Pulmonary artery endothelial cell (primary cell): Measurements from ENCODE around the gene AREL1. TPM values are rescaled to one million over a fixed set of nuclear protein-coding genes. Genes with fewer than 3 reads are reported as not detected.

ENCODE experiments used
- DNase-seq: peaks from one replicate; pipeline ENCODE4 v3.0.0-alpha.2; 2011; ENCODE audit warnings: low read depth, low spot score
- total RNA-seq: library from RNA; depleted of rRNA; stranded (reverse); fragments of >200 nt; gene quantifications from 2 replicates; pipeline ENCODE4 v1.2.3, GENCODE V29; 2014

AREL1 gene
- total RNA-seq, 1 donor from 2014 or later = 32.2 TPM

- no peak for DNase-seq
Measured at GRCh38 chr14:74661726-74662450, 51.0 kb downstream of the AREL1 start.

- DNase-seq = no peak
Measured at GRCh38 chr14:74660863-74661262, 52.0 kb downstream of the AREL1 start.

- DNase-seq = no peak
Measured at GRCh38 chr14:74660167-74660566, 52.7 kb downstream of the AREL1 start.

GRCh38 chr14:74658535-74659131, 54.2 kb downstream of the AREL1 start:
- DNase-seq = no peak

GRCh38 chr14:74656964-74657363, 55.9 kb downstream of the AREL1 start:
- no peak for DNase-seq

- DNase-seq = no peak
Measured at GRCh38 chr14:74655599-74656395, 57.1 kb downstream of the AREL1 start.

GRCh38 chr14:74654931-74655330, 57.9 kb downstream of the AREL1 start:
- DNase-seq = no peak

- DNase-seq = no peak
Measured at GRCh38 chr14:74653386-74654138, 59.3 kb downstream of the AREL1 start.

- DNase-seq = no peak
Measured at GRCh38 chr14:74652541-74652940, 60.3 kb downstream of the AREL1 start.

GRCh38 chr14:74650927-74651686, 61.8 kb downstream of the AREL1 start:
- DNase-seq = no peak

GRCh38 chr14:74649673-74650072, 63.2 kb downstream of the AREL1 start:
- peak; percentile 39 for DNase-seq

- DNase-seq = no peak
Measured at GRCh38 chr14:74649167-74649566, 63.7 kb downstream of the AREL1 start.

- DNase-seq = no peak
Measured at GRCh38 chr14:74648601-74649000, 64.3 kb downstream of the AREL1 start.

GRCh38 chr14:74647678-74648461, 65.0 kb downstream of the AREL1 start:
- no peak for DNase-seq

GRCh38 chr14:74647061-74647677, 65.7 kb downstream of the AREL1 start:
- no peak for DNase-seq

- DNase-seq = no peak
Measured at GRCh38 chr14:74645756-74646470, 67.0 kb downstream of the AREL1 start.

- DNase-seq = no peak
Measured at GRCh38 chr14:74645244-74645643, 67.6 kb downstream of the AREL1 start.

GRCh38 chr14:74641601-74642391, 71.1 kb downstream of the AREL1 start:
- DNase-seq = no peak
